IMR-90 (cell line): ENCODE data around the gene ZSWIM3. TPM values are rescaled to one million over a fixed set of nuclear protein-coding genes. Genes with fewer than 3 reads are reported as not detected.
A peak's percentile ranks its signal among the peaks of the same experiment; 100 is the strongest.

Experiments
- ATAC-seq: fragments of 200-7000 bp; cut with Tn5 transposase; 2 replicates; pipeline ENCODE4 v1.9.1; 2020; ENCODE audit warnings: low read depth, mild to moderate bottlenecking, moderate library complexity
- BruUV-seq: library from RNA; stranded (reverse); fragments of 400-500 nt; replicated peaks from 2 replicates; lab custom pipeline; 2021; lab: Mats Ljungman, UMichigan
- CTCF ChIA-PET: fragments of 300-600 bp; formaldehyde crosslinking; extraction: SDS; loops from one replicate; lab custom pipeline; 2021; ENCODE audit warnings: antibody characterized with exemption; lab: Yijun Ruan, JAX
- POLR2A ChIA-PET: fragments of 300-600 bp; sonication (Branson Sonifier 250); formaldehyde crosslinking; loops from one replicate; lab custom pipeline; 2022; ENCODE audit warnings: antibody characterized with exemption; ENCODE audit not compliant: unreplicated experiment; lab: Charles Lee
- DNase-seq: peaks from one replicate; pipeline ENCODE4 v3.0.0; 2013
- H2AFZ ChIP-seq: replicated peaks from 2 replicates; pipeline ENCODE3; 2013; ENCODE audit warnings: low read length, mild to moderate bottlenecking; ENCODE audit not compliant: poor library complexity
- H2AK5ac ChIP-seq: 2 replicates; pipeline ENCODE4 v1.6.1; 2013; ENCODE audit warnings: low read depth, low read length, inconsistent platforms
- H2AK9ac ChIP-seq: replicated peaks from 2 replicates; pipeline ENCODE3; 2013; ENCODE audit warnings: mild to moderate bottlenecking, low read depth, low read length, moderate library complexity; ENCODE audit not compliant: poor library complexity
- H2BK120ac ChIP-seq: 2 replicates; pipeline ENCODE4 v1.6.1; 2013; ENCODE audit warnings: low read depth, low read length, inconsistent platforms
- H2BK15ac ChIP-seq: 3 replicates; pipeline ENCODE4 v1.6.1; 2013; ENCODE audit warnings: low read depth, low read length, inconsistent platforms
- H2BK20ac ChIP-seq: 2 replicates; pipeline ENCODE4 v1.6.1; 2013; ENCODE audit warnings: low read depth, mild to moderate bottlenecking, inconsistent platforms, low read length, moderate library complexity
- H2BK5ac ChIP-seq: 2 replicates; pipeline ENCODE4 v1.6.1; 2013; ENCODE audit warnings: mild to moderate bottlenecking, low read depth, low read length, inconsistent platforms; ENCODE audit not compliant: poor library complexity, severe bottlenecking
- H3K14ac ChIP-seq: replicated peaks from 2 replicates; pipeline ENCODE4 v1.6.1; 2013; ENCODE audit warnings: low read depth, low read length, inconsistent platforms
- H3K18ac ChIP-seq: 2 replicates; pipeline ENCODE4 v1.6.1; 2013; ENCODE audit warnings: low read depth, low read length, control low read depth
- H3K23ac ChIP-seq: 2 replicates; pipeline ENCODE4 v1.6.1; 2013; ENCODE audit warnings: low read depth, low read length, inconsistent platforms
- H3K27ac ChIP-seq: 2 replicates; pipeline ENCODE4 v1.5.1; 2013; ENCODE audit warnings: mild to moderate bottlenecking, control low read depth, low read length; ENCODE audit not compliant: insufficient read depth
- H3K27me3 ChIP-seq: 2 replicates; pipeline ENCODE4 v1.6.1; 2013; ENCODE audit warnings: low read length; ENCODE audit not compliant: control insufficient read depth, insufficient read depth
- H3K36me3 ChIP-seq: 2 replicates; pipeline ENCODE4 v1.6.1; 2013; ENCODE audit warnings: low read length, mixed read lengths; ENCODE audit not compliant: control insufficient read depth, insufficient read depth
- H3K4ac ChIP-seq: 2 replicates; pipeline ENCODE4 v1.6.1; 2013; ENCODE audit warnings: low read depth, low read length, inconsistent platforms
- H3K4me1 ChIP-seq: 2 replicates; pipeline ENCODE4 v1.6.1; 2013; ENCODE audit warnings: low read length, mixed read lengths; ENCODE audit not compliant: control insufficient read depth, insufficient read depth
- H3K4me2 ChIP-seq: 2 replicates; pipeline ENCODE4 v1.6.1; 2013; ENCODE audit warnings: low read depth, mild to moderate bottlenecking, control low read depth, low read length, moderate library complexity
- H3K4me3 ChIP-seq: 2 replicates; pipeline ENCODE4 v1.5.1; 2013; ENCODE audit warnings: low read depth, mild to moderate bottlenecking, control low read depth, low read length, moderate library complexity; ENCODE audit not compliant: insufficient read depth
- H3K56ac ChIP-seq: 2 replicates; pipeline ENCODE4 v1.6.1; 2013; ENCODE audit warnings: low read length, inconsistent platforms; ENCODE audit not compliant: insufficient read depth; ENCODE audit errors: extremely low read depth
- H3K79me1 ChIP-seq, 2 experiments: 2 replicates each; pipeline ENCODE4 v1.6.1; 2013; ENCODE audit warnings: low read length in 2 of 2, inconsistent platforms in 1 of 2, low read depth in 1 of 2
- H3K9ac ChIP-seq: 2 replicates; pipeline ENCODE4 v1.6.1; 2013; ENCODE audit warnings: low read depth, low read length, control low read depth
- H3K9me1 ChIP-seq: 2 replicates; pipeline ENCODE4 v1.6.1; 2013; ENCODE audit warnings: low read length, inconsistent platforms; ENCODE audit not compliant: insufficient read depth
- H3K9me3 ChIP-seq: 2 replicates; pipeline ENCODE4 v1.6.1; 2013; ENCODE audit warnings: low read length; ENCODE audit not compliant: control insufficient read depth, insufficient read depth
- H4K20me1 ChIP-seq: 2 replicates; pipeline ENCODE4 v1.6.1; 2013; ENCODE audit warnings: low read length, inconsistent platforms; ENCODE audit not compliant: insufficient read depth
- H4K5ac ChIP-seq: 2 replicates; pipeline ENCODE4 v1.6.1; 2013; ENCODE audit warnings: mild to moderate bottlenecking, low read depth, low read length, control low read depth
- H4K8ac ChIP-seq, 2 experiments: 2 replicates each; pipeline ENCODE4 v1.6.1; 2013; ENCODE audit warnings: low read depth in 2 of 2, low read length in 2 of 2, control low read depth in 1 of 2, inconsistent platforms in 1 of 2
- H4K91ac ChIP-seq: 2 replicates; pipeline ENCODE4 v1.6.1; 2013; ENCODE audit warnings: low read depth, low read length, inconsistent platforms; ENCODE audit not compliant: insufficient read depth
- FOS ChIP-seq: fragments of 150-350 bp; IDR thresholded peaks from 2 replicates; pipeline ENCODE4 v1.6.1; 2016; ENCODE audit warnings: low read depth, low read length
- MXI1 ChIP-seq: IDR thresholded peaks from 2 replicates; pipeline ENCODE4 v1.6.1; 2012; ENCODE audit warnings: low read depth, mild to moderate bottlenecking, low read length, moderate library complexity, borderline replicate concordance
- POLR2A ChIP-seq: IDR thresholded peaks from 2 replicates; pipeline ENCODE4 v1.6.1; 2012; ENCODE audit warnings: mild to moderate bottlenecking, low read depth, low read length
- RCOR1 ChIP-seq: IDR thresholded peaks from 2 replicates; pipeline ENCODE4 v1.6.1; 2012; ENCODE audit warnings: mild to moderate bottlenecking, low read length, improper control_type of control experiment; ENCODE audit not compliant: insufficient replicate concordance
- RFX5 ChIP-seq: IDR thresholded peaks from 2 replicates; pipeline ENCODE4 v1.8.0; 2012; ENCODE audit warnings: low read depth, mild to moderate bottlenecking, low read length, moderate library complexity
- SMC3 ChIP-seq: fragments of 150-350 bp; IDR thresholded peaks from 2 replicates; pipeline ENCODE4 v1.6.1; 2016; ENCODE audit warnings: low read depth, mild to moderate bottlenecking, antibody characterized with exemption, low read length, moderate library complexity
- dilution Hi-C: fragments of 300-500 bp; cut with HindIII; formaldehyde crosslinking; loops from one replicate; pipeline ENCODE4 v1.14.3; 2018; ENCODE audit warnings: low sequenced_read_pairs; ENCODE audit not compliant: unreplicated experiment
- in situ Hi-C: fragments of 300-500 bp; cut with MboI; formaldehyde crosslinking; loops from 3 replicates; pipeline ENCODE4 v1.14.3; 2019; ENCODE audit warnings: low sequenced_read_pairs, inconsistent platforms, mixed read lengths
- intact Hi-C: fragments of 100-400 bp; cut with micrococcal nuclease; formaldehyde crosslinking; loops from 2 replicates; pipeline ENCODE4 v1.10.0; 2022
- polyA plus RNA-seq, 3 experiments: library from polyadenylated mRNA; depleted of rRNA; stranded (reverse); fragments of >200 nt; gene quantifications; 2 replicates each; pipeline ENCODE4 v1.2.3, GENCODE V29; 2012; ENCODE audit warnings: low replicate concordance in 1 of 3
- total RNA-seq: library from RNA; depleted of rRNA; stranded (reverse); fragments of >200 nt; gene quantifications from 2 replicates; pipeline ENCODE4 v1.2.3, GENCODE V29; 2012

ZSWIM3 gene
- total and polyA plus RNA-seq, 2 of the 4 experiments (the other 2 are of a cell fraction) = 3.3 to 8.6 TPM

DNA sequence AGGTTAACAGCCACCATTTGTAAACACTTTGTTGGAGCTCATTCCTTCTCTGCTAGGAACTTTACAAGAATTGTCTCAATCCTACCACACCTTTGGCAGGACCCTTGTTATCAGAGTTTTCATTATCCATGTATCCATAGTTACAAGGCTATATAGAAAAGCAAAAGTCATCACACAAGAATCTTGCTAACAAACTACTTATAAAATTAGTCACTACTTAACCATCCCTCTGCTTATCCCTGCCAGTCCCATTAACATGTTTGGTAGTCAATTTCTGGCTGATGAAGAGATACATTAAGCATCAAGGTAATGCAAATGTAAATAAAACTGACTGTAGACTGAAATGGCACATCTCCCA, 10.4 kb downstream of the ZSWIM3 start:
- TF ChIP-seq RCOR1 (no peak), FOS (peak; percentile 40; the same call in 1 of the 2 replicates), RFX5 (no peak), MXI1 (no peak), POLR2A (no peak; the same call in 1 of the 2 replicates), SMC3 (no peak)
- Histone ChIP-seq H3K23ac (peak overlapping the region; percentile 56; the same call in 1 of the 2 replicates), H3K9me1 (peaks cover 5% of the 10 kb centered on the region), H3K36me3 (no peaks in the 10 kb centered on the region), H4K91ac (peak overlapping the region; percentile 77), H2AFZ (no peak overlapping the region), H3K18ac (peak overlapping the region; percentile 19; the same call in 1 of the 2 replicates), H2BK20ac (peak overlapping the region; percentile 86), H2BK120ac (peak overlapping the region; percentile 76), H3K27ac (peak overlapping the region; percentile 83; the same call in 1 of the 2 replicates), H4K5ac (peak overlapping the region; percentile 16; the same call in 1 of the 2 replicates), H3K9ac (no peak overlapping the region), H3K4ac (peak overlapping the region; percentile 21; the same call in 1 of the 2 replicates), H2BK5ac (peak overlapping the region; percentile 91), H3K4me3 (no peak overlapping the region), H2AK9ac (no peak overlapping the region), H4K8ac (peak overlapping the region; percentile 14 to 78; a peak in 2 of 4 replicates), H4K20me1 (no peaks in the 10 kb centered on the region; the same call in 1 of the 2 replicates), H3K9me3 (no peaks in the 10 kb centered on the region), H3K4me1 (peaks cover 5% of the 10 kb centered on the region; the same call in 1 of the 2 replicates), H2AK5ac (no peak overlapping the region), H3K14ac (peak overlapping the region; percentile 25; the same call in 1 of the 2 replicates), H3K27me3 (no peaks in the 10 kb centered on the region), H3K56ac (peak overlapping the region; percentile 59), H2BK15ac (peak overlapping the region; percentile 54; the same call in 1 of the 3 replicates), H3K79me1 (peaks cover 6 to 16% of the 10 kb centered on the region in 2 experiments; a peak in 3 of 4 replicates), H3K4me2 (peak overlapping the region; percentile 36; the same call in 1 of the 2 replicates)
- no TSS peak for BruUV-seq
- peak; percentile 81 for DNase-seq
- CTCF ChIA-PET = interaction anchor here (0.6 to 1.5 kb wide), 2 partner anchors 9 to 120 kb away, joined by 4 to 5 read pairs; no protein-coding TSS in a partner anchor
- in situ Hi-C loops = no loop called here
- intact Hi-C loops = no loop called here
- peak; percentile 87 for ATAC-seq
- POLR2A ChIA-PET = interaction anchor here (1.3 kb wide), 1 partner anchor 66 kb away, joined by 3 read pairs; no protein-coding TSS in a partner anchor
- dilution Hi-C loops = no loop called here
